ENCODE measurements around the gene ANTXR1. TPM values are rescaled to one million over a fixed set of nuclear protein-coding genes. Genes with fewer than 3 reads are reported as not detected.

Gene ANTXR1
- polyA plus RNA-seq, 1 of the 3 experiments (the other 2 are of a cell fraction) = 114 TPM

- CTCF ChIA-PET = interaction anchor here (0.7 to 5.9 kb wide), 4 partner anchors 10 to 220 kb away, joined by 3 to 27 read pairs (median 3); no protein-coding TSS in a partner anchor
- 8% methylated on average over 6 of the region's 6 CpGs for WGBS (ENCODE audit: low lambda C conversion rate)
- TF ChIP-seq FOXM1 (IDR thresholded peaks at IDR 0.05; ENCODE audit: low read depth) = no peak
- TF ChIP-seq CHD2 (IDR thresholded peaks at IDR 0.05; ENCODE audit: low read length, partially characterized antibody) = no peak
- peak in 1 of 2 experiments; percentile 89; a peak in 2 of 4 replicates for TF ChIP-seq EP300 (IDR thresholded peaks at IDR 0.05; ENCODE audit: borderline replicate concordance in 1 of 2, low read depth in 1 of 2, low read length in 1 of 2)
- peak; percentile 74 for TF ChIP-seq NFIC (IDR thresholded peaks at IDR 0.05; ENCODE audit: borderline replicate concordance)
- no peak for TF ChIP-seq RFX5 (IDR thresholded peaks at IDR 0.05; ENCODE audit: low read length)
- no peak for TF ChIP-seq NRF1 (IDR thresholded peaks at IDR 0.05; ENCODE audit: low read depth, low read length)
- TF ChIP-seq FOXJ3 (CRISPR knock-in tag; IDR thresholded peaks at IDR 0.05) = no peak
- no peak for TF ChIP-seq CTCF (IDR thresholded peaks at IDR 0.05)
- no peak for TF ChIP-seq SMC3 (IDR thresholded peaks at IDR 0.05; ENCODE audit: low read depth, low read length)
- TF ChIP-seq USF1 (IDR thresholded peaks at IDR 0.05; ENCODE audit: borderline replicate concordance, low read depth) = no peak
- TF ChIP-seq IRF3 (IDR thresholded peaks at IDR 0.05; ENCODE audit: low read depth, low read length) = no peak
- TF ChIP-seq RCOR1 (IDR thresholded peaks at IDR 0.05; ENCODE audit: low read length) = no peak
- no peak for TF ChIP-seq GATA2 (CRISPR knock-in tag; IDR thresholded peaks at IDR 0.05)
- TF ChIP-seq POLR2AphosphoS5 (IDR thresholded peaks at IDR 0.05; ENCODE audit: low read depth, low read length) = peak; percentile 74; the same call in 1 of the 2 replicates
- TF ChIP-seq TCF12 (IDR thresholded peaks at IDR 0.05) = peak; percentile 80
- no peak for TF ChIP-seq ELF1 (IDR thresholded peaks at IDR 0.05)
- TF ChIP-seq MAX (IDR thresholded peaks at IDR 0.05; ENCODE audit: low read depth) = 0 out of 2 replicates have a peak, but pooled peaks have one; percentile 34
- peak; percentile 64; the same call in 1 of the 2 replicates for TF ChIP-seq ZBTB33 (IDR thresholded peaks at IDR 0.05; ENCODE audit: borderline replicate concordance, low read depth)
- TF ChIP-seq RXRA (IDR thresholded peaks at IDR 0.05; ENCODE audit: borderline replicate concordance, low read depth) = peak; percentile 94
- no peak for TF ChIP-seq USF2 (IDR thresholded peaks at IDR 0.05; ENCODE audit: borderline replicate concordance, low read depth, low read length)
- peak; percentile 89 for TF ChIP-seq FOSL2 (IDR thresholded peaks at IDR 0.05; ENCODE audit: borderline replicate concordance, low read depth)
- TF ChIP-seq EZH2phosphoT487 (IDR thresholded peaks at IDR 0.05; ENCODE audit: borderline replicate concordance, low read depth) = no peak
- TF ChIP-seq YY1 (IDR thresholded peaks at IDR 0.05; ENCODE audit: low read depth) = no peak
- no peak for TF ChIP-seq MXI1 (IDR thresholded peaks at IDR 0.05; ENCODE audit: low read depth, low read length)
Observed at GRCh38 chr2:69163109-69163508, 150.1 kb downstream of the ANTXR1 start.

More at GRCh38 chr2:69163109-69163508, 150.1 kb downstream of the ANTXR1 start:
- POLR2A ChIA-PET = no interaction called here
- Histone ChIP-seq H3K27ac (ENCODE audit: low read depth in 2 of 2, low read length in 1 of 2) (peak overlapping the region; percentile 97 to 98), H3K4me1 (ENCODE audit: control insufficient read depth in 1 of 2, insufficient read depth in 2 of 2, low read depth in 1 of 2, low read length in 1 of 2) (peaks cover 33 to 57% of the 10 kb centered on the region in 2 experiments), H2AFZ (ENCODE audit: low read depth) (no peak overlapping the region), H3K36me3 (replicated peaks in 1 of 2; ENCODE audit: control insufficient read depth in 1 of 2, insufficient read depth in 2 of 2, low read length in 1 of 2) (peaks cover 31 to 46% of the 10 kb centered on the region in 2 experiments), H3K4me2 (peak overlapping the region; percentile 43), H3K9me2 (no peaks in the 10 kb centered on the region), H3K9me3 (no peaks in the 10 kb centered on the region), H3K27me3 (ENCODE audit: insufficient read depth) (no peaks in the 10 kb centered on the region), H3K79me2 (ENCODE audit: insufficient read depth) (peaks cover 11% of the 10 kb centered on the region; the same call in 1 of the 2 replicates), H3K4me3 (ENCODE audit: low read depth in 2 of 2, low read length in 1 of 2) (peak overlapping the region in 1 of 2 experiments; percentile 4; a peak in 1 of 4 replicates), H3F3A (replicated peaks; ENCODE audit: insufficient read depth) (peaks cover 43% of the 10 kb centered on the region), H3K9ac (peak overlapping the region; percentile 66), H4K20me1 (ENCODE audit: insufficient read depth) (no peaks in the 10 kb centered on the region)
- no peak for DNase-seq

All from SK-N-SH (cell line).